Keratinocyte (primary cell): ENCODE measurements around the gene UBXN6. TPM values are rescaled to one million over a fixed set of nuclear protein-coding genes. Genes with fewer than 3 reads are reported as not detected.

Experiments used
- DNase-seq: peaks from one replicate; pipeline ENCODE4 v3.0.0-alpha.2; 2011; ENCODE audit warnings: low read depth, missing footprints, low spot score
- FAIRE-seq: peaks from 2 replicates; lab custom pipeline; 2011; peaks lifted over from hg19 to GRCh38; lab: Jason Lieb, UNC
- H2AFZ ChIP-seq: 2 replicates; pipeline ENCODE4 v1.6.0; 2012; ENCODE audit warnings: low read length, control low read depth, inconsistent platforms; ENCODE audit not compliant: control insufficient read depth
- H3K27ac ChIP-seq: 2 replicates; pipeline ENCODE4 v1.5.1; 2011; ENCODE audit warnings: low read length; ENCODE audit not compliant: control insufficient read depth, insufficient read depth
- H3K27me3 ChIP-seq: 3 replicates; pipeline ENCODE4 v1.6.0; 2011; ENCODE audit warnings: low read length; ENCODE audit not compliant: control insufficient read depth, insufficient read depth; ENCODE audit errors: extremely low read depth
- H3K36me3 ChIP-seq, 2 experiments: 2 replicates in 1 of 2; 3 replicates in 1 of 2; pipeline ENCODE4 v1.5.1; 2011; ENCODE audit warnings: low read length in 2 of 2, mild to moderate bottlenecking in 1 of 2; ENCODE audit not compliant: control insufficient read depth in 2 of 2, insufficient read depth in 2 of 2; ENCODE audit errors: extremely low read depth in 1 of 2
- H3K4me1 ChIP-seq: 3 replicates; pipeline ENCODE4 v1.5.1; 2011; ENCODE audit warnings: low read length; ENCODE audit not compliant: control insufficient read depth, insufficient read depth; ENCODE audit errors: extremely low read depth
- H3K4me2 ChIP-seq: 3 replicates; pipeline ENCODE4 v1.6.0; 2011; ENCODE audit warnings: low read depth, low read length; ENCODE audit not compliant: control insufficient read depth, insufficient read depth; ENCODE audit errors: extremely low read depth
- H3K4me3 ChIP-seq, 3 experiments: fragments of 200-600 bp in 1 of 3; sonication (generic) in 1 of 3; 2 replicates in 2 of 3; 3 replicates in 1 of 3; pipeline ENCODE4 v1.5.1; 2011 to 2016; ENCODE audit warnings: low read length in 3 of 3, mild to moderate bottlenecking in 3 of 3, control low read depth in 2 of 3, inconsistent platforms in 1 of 3, low read depth in 1 of 3, mixed read lengths in 1 of 3, mixed run types in 1 of 3, moderate library complexity in 1 of 3; ENCODE audit not compliant: control insufficient read depth in 2 of 3, insufficient read depth in 2 of 3; ENCODE audit errors: extremely low read depth in 1 of 3
- H3K79me2 ChIP-seq: 2 replicates; pipeline ENCODE4 v1.6.0; 2012; ENCODE audit warnings: low read length; ENCODE audit not compliant: control insufficient read depth, insufficient read depth
- H3K9ac ChIP-seq: 3 replicates; pipeline ENCODE4 v1.6.0; 2011; ENCODE audit warnings: low read length; ENCODE audit not compliant: control insufficient read depth, insufficient read depth; ENCODE audit errors: extremely low read depth
- H3K9me1 ChIP-seq: 3 replicates; pipeline ENCODE4 v1.6.0; 2011; ENCODE audit warnings: low read length; ENCODE audit not compliant: control insufficient read depth, insufficient read depth; ENCODE audit errors: extremely low read depth
- H3K9me3 ChIP-seq: 2 replicates; pipeline ENCODE4 v1.5.1; 2012; ENCODE audit warnings: low read depth, low read length; ENCODE audit not compliant: control insufficient read depth
- H4K20me1 ChIP-seq: 3 replicates; pipeline ENCODE4 v1.6.0; 2011; ENCODE audit warnings: low read length; ENCODE audit not compliant: control insufficient read depth, insufficient read depth; ENCODE audit errors: extremely low read depth
- EZH2 ChIP-seq: IDR thresholded peaks from one replicate; pipeline ENCODE4 v1.6.1; 2012; ENCODE audit warnings: inconsistent platforms, mild to moderate bottlenecking, low read length, moderate library complexity
- dilution Hi-C: fragments of 300-500 bp; cut with MboI; formaldehyde crosslinking; loops from one replicate; pipeline ENCODE4 v1.7.0; 2020; ENCODE audit warnings: low sequenced_read_pairs; ENCODE audit not compliant: extremely low pct_ligation_motif_present
- polyA plus RNA-seq, 5 experiments: library from polyadenylated mRNA; depleted of rRNA in 3 of 5; stranded (reverse) in 3 of 5; stranded (forward) in 1 of 5; unstranded in 1 of 5; fragments of >200 nt; gene quantifications; 1 replicate in 1 of 5; 2 replicates in 3 of 5; 3 replicates in 1 of 5; pipeline versions ENCODE4 v1.2.1 to v1.2.3, GENCODE V29; 2011 to 2012; ENCODE audit warnings: missing spikeins in 2 of 5, low read depth in 1 of 5, low replicate concordance in 1 of 5
- TF ChIP-seq, protein P1 (sequence below), 3 experiments: IDR thresholded peaks in 1 of 3; conservative IDR thresholded peaks in 1 of 3; optimal IDR thresholded peaks in 1 of 3; 2 replicates in 2 of 3; 3 replicates in 1 of 3; pipeline versions ENCODE3 to v1.5.1; 2011; ENCODE audit warnings: low read length in 3 of 3, mild to moderate bottlenecking in 3 of 3, moderate library complexity in 2 of 3, control low read depth in 1 of 3, inconsistent platforms in 1 of 3; ENCODE audit not compliant: insufficient read depth in 2 of 3; ENCODE audit errors: extremely low read depth in 1 of 3

UBXN6 gene
- polyA plus RNA-seq, 1 donor (not counting 4 experiments of a cell fraction or from before 2014, with no cell fraction given): 36.4 TPM

DNA sequence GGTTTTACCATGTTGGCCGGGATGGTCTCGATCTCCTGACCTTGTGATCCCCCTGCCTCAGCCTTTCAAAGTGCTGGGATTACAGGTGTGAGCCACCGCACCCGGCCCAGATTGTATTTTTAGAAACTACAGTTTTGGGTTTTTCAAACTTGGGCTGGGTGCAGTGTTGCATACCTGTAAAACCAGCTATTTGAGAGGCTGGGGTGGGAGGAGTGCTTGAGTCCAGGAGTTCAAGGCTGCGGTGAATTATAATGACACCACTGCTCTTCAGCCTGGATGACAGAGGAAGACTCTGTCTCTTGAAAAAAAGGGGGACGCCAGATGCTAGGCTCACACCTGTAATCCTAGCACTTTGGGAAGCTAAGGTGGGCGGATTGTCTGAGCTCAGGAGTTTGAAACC is 51.0 kb downstream of the UBXN6 start:
- Histone ChIP-seq H3K79me2 (peaks cover 42% of the 10 kb centered on the region), H3K27me3 (no peaks in the 10 kb centered on the region), H3K9ac (no peak overlapping the region), H4K20me1 (no peaks in the 10 kb centered on the region), H3K36me3 (peaks cover 2 to 9% of the 10 kb centered on the region in 2 experiments), H3K4me3 (no peak overlapping the region), H2AFZ (no peak overlapping the region), H3K4me1 (peaks cover 10% of the 10 kb centered on the region), H3K27ac (no peak overlapping the region), H3K9me3 (no peaks in the 10 kb centered on the region), H3K9me1 (no peaks in the 10 kb centered on the region), H3K4me2 (no peak overlapping the region)
- FAIRE-seq: no peak
- dilution Hi-C loops: no loop called here
- DNase-seq: no peak
- no peak for TF ChIP-seq EZH2
- TF ChIP-seq, protein P1, sequence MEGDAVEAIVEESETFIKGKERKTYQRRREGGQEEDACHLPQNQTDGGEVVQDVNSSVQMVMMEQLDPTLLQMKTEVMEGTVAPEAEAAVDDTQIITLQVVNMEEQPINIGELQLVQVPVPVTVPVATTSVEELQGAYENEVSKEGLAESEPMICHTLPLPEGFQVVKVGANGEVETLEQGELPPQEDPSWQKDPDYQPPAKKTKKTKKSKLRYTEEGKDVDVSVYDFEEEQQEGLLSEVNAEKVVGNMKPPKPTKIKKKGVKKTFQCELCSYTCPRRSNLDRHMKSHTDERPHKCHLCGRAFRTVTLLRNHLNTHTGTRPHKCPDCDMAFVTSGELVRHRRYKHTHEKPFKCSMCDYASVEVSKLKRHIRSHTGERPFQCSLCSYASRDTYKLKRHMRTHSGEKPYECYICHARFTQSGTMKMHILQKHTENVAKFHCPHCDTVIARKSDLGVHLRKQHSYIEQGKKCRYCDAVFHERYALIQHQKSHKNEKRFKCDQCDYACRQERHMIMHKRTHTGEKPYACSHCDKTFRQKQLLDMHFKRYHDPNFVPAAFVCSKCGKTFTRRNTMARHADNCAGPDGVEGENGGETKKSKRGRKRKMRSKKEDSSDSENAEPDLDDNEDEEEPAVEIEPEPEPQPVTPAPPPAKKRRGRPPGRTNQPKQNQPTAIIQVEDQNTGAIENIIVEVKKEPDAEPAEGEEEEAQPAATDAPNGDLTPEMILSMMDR (optimal IDR thresholded peaks at IDR 0.05 in 1 of 3, IDR thresholded peaks at IDR 0.05 in 1 of 3, conservative IDR thresholded peaks at IDR 0.05 in 1 of 3; ENCODE audit: extremely low read depth in 1 of 3, insufficient read depth in 2 of 3, low read length in 3 of 3): no peak

DNA sequence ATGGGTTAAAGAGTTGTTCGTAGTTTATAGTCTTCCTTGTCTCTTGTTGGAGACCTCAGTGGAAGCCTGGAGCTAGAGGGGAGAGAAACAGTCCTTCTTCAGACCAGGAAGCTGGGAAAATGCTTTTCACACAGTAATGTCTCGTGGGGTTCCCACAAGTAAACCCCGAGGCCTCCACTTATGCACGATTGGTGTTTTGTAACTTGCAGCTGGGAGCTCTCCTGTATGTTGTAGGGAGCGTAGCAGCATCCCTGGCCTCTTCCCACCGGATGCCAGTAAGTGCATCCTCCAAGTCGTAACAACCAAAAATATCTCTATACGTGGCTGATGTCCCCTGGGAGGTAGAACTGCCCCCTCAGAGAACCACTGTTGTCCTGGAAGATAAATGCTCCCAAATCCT is 51.6 kb downstream of the UBXN6 start:
- no peaks in the 10 kb centered on the region for H3K9me1 ChIP-seq
- no peak overlapping the region for H3K9ac ChIP-seq
- dilution Hi-C loops: no loop called here
- no peak for TF ChIP-seq EZH2
- TF ChIP-seq, protein P1 (optimal IDR thresholded peaks at IDR 0.05 in 1 of 3, IDR thresholded peaks at IDR 0.05 in 1 of 3, conservative IDR thresholded peaks at IDR 0.05 in 1 of 3; ENCODE audit: extremely low read depth in 1 of 3, insufficient read depth in 2 of 3, low read length in 3 of 3): no peak
- H3K4me1 ChIP-seq: peaks cover 11% of the 10 kb centered on the region
- H3K79me2 ChIP-seq: peaks cover 42% of the 10 kb centered on the region
- H3K27ac ChIP-seq: no peak overlapping the region
- H3K36me3 ChIP-seq: peaks cover 2 to 9% of the 10 kb centered on the region in 2 experiments
- H3K4me2 ChIP-seq: no peak overlapping the region
- H2AFZ ChIP-seq: no peak overlapping the region
- FAIRE-seq: no peak
- H3K4me3 ChIP-seq: no peak overlapping the region
- no peaks in the 10 kb centered on the region for H4K20me1 ChIP-seq
- DNase-seq: no peak
- H3K27me3 ChIP-seq: no peaks in the 10 kb centered on the region
- no peaks in the 10 kb centered on the region for H3K9me3 ChIP-seq
